NCI-H526 treated with DMSO at 0.1 percent for 48 hours (cell line): ENCODE data around the gene SKA2.
A peak's percentile ranks its signal among the peaks of the same experiment; 100 is the strongest.
"Not testable (repeated sequence)": the region's sequence is repeated elsewhere in the genome, so short reads cannot be mapped to it uniquely, and the experiment has no call there.

Experiments used
- DNase-seq: peaks from one replicate; lab custom pipeline; 2025; lab: John Stamatoyannopoulos, UW

SKA2 gene

DNA sequence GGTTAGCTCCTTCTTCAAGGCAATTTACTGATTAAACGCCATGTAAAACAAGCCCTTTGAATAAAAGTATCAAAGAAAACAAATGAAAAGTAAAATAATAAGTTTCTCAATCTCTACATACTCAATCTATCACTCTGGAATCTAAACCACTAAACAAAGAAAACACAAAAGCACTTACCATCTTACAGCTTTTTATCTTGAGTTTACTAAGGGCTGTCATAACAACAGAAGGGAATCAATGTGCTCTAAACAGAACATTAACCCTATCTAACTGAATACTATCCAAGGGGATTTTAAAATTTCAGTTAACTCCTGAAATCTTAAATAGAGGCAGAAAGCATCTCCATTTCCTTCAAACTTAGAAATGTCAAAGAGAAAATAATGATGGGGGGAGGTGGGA is 3.4 kb downstream of the SKA2 start:
- DNase-seq: no peak

DNA sequence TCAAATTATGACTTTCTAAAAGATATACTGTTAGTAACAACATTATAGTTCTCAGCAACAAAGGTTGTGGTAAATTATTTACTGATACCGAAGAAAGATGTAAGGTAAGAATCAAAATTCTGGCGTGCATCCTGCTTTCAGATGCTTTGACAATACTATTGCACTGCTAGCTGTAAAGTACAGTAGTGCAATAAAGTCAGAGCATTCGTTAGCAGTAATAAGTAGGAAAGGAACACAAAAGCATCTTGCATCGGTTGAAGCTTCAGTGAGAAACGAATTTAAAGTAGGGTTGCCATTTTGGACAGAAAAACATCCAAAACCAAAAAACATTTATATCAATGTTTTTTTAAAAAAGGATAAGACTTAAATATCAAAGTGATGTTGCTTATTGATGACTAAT is 4.0 kb downstream of the SKA2 start:
- no peak for DNase-seq

- DNase-seq: no peak
Observed at GRCh38 chr17:59149841-59150511, 5.0 kb downstream of the SKA2 start.

DNA sequence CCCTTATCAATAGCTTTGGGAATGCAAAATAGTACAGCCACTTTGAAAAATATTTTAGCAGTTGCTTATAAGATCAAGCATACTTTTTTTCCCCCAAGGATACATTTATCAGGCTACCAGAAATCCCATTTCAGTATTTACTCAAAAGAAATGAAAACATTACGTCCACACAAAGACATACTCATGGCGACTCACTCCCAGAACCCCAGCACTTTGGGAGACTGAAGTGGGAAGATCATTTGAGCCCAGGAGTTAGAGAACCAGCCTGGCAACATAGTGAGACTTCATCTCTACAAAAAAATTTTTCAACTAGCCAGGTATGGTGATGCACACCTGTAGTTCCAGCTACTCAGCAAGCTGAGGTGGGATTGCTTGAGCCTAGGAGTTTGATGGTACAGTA is 5.9 kb downstream of the SKA2 start:
- no peak for DNase-seq

DNA sequence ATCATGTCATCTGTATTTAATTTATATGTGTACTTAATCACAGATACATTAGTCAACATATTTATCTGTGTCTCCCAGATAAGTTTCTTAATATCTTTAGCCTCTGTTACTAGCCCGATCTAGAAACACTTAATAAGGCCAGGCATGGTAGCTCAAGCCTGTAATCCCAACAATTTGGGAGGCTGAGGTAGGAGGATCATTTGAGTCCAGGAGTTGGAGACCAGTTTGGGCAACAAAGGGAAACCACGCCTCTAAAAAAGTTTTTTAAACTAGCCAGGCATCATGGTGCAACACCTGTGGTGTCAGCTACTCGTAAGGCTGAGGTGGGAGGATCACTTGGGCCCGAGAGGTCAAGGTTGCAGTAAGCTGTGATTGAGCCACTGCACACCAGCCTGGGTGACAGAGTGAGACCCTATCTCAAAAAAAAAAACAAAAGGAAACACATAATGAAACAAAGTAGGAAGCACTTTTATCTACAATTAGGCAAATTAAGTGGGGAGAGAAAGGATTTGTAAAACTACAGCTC is 9.4 kb downstream of the SKA2 start:
- DNase-seq: no peak

DNA sequence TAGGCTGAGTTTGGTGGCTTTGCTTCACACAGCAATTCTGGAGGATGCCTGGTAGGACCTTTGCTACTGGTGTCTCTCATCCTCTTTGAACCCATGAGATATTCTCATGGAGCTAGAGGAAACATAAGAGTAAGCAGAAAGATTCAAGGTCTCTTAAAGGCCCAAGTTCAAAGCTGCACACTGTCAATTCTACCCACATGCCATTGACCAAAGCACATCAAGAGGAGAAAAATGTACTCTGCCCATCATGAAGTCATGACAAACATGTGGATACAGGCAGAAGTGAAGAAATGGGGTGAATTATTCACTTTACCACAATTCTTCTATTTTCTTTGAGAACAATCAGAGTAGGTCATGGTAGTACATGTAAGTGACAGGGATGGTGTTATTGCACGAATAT is 13.1 kb downstream of the SKA2 start:
- DNase-seq: no peak

GRCh38 chr17:59139939-59140338 is 15.0 kb downstream of the SKA2 start:
- DNase-seq: no peak

- not testable (repeated sequence) for DNase-seq
Observed at GRCh38 chr17:59138339-59138738, 16.6 kb downstream of the SKA2 start.

GRCh38 chr17:59131131-59131530 is 23.9 kb downstream of the SKA2 start:
- no peak for DNase-seq

DNA sequence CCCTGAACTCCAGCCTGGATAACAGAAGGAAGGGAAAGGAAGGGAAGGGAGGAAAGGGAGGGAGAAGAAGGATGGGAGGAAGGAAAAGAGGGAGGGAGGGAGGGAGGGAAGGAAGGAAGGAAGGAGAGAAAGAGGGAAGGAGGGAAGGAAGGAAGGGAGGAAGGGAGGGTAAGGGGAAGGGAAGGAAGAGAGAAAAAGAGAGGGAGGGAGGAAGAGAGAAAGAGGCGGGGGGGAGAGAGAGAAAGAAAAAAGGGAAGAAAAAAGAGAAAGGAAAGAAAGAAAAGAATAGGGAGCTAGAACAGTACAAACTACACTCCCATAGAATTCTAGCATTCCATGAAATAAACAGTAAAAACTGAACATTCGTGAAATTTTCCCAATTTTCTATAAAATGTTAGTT is 25.2 kb downstream of the SKA2 start:
- DNase-seq: no peak

DNA sequence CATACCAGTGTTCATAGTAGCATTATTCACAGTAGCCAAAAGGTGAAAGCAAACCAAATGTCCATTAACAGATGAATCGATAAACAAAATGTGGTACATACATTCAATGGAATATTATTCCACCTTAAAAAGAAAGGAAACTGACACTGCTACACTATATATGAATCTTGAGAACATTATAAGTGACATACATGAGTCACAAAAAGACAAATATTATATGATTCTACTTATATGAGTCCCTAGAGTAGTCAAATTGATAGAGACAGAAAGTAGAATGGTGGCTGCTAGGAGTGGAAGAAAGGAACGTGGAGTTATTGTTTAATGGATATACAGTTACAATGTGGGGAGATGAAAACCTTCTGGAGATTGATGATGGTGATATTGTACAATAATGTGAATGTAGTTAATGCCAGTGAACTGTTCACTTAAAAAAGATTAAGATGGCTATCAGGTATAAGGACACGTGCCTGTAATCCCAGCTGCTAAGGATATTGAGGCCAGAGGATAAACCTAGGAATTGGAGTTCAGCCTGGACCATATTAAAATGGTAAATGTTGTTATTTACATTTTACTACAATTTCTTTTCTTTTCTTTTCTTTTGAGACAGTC is 28.1 kb downstream of the SKA2 start:
- no peak for DNase-seq

- peak; percentile 66 for DNase-seq
Observed at GRCh38 chr17:59124665-59125064, 30.3 kb downstream of the SKA2 start.

DNA sequence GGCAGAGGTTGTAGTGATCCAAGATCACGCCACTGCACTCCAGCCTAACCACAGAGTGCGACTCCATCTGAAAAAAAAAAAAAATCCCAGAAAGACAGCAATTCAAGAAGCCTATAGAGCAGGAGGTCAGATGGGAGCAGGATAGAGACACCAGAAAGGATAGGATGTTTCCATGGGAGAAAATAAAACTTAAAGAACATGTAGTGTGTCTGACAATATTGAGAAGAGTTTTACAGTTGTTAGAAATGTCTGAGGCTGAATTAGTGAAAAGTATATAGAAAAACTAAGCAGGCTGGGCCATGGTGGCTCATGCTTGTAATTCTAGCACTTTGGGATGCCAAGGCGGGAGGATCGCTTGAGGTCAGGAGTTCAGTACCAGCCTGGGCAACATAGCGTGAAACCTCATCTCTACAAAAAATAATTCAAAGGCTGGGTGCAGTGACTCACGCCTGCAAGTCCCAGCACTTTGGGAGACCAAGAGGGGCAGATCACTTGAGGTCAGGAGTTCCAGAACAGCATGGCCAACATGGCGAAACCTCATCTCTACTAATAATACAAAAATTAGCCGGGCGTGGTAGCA is 33.0 kb downstream of the SKA2 start:
- no peak for DNase-seq

DNA sequence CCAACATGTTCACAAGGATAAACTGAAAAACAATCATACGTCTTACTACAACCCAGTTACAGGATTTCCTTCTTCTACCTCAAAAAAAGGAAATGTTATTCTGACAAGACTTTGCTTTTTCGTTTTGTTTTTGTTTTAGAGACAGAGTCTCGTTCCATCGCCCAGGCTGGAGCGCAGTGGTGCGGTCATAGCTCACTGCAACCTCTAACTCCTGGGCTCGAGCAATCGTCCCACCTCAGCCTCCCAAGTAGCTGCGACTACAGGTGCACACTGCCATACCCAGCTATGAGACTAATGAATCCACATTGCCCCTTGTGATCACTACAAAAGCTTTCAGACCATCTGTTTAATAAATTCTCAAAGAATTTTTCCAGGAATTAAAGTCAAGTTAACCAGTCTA is 39.5 kb downstream of the SKA2 start:
- no peak for DNase-seq

DNA sequence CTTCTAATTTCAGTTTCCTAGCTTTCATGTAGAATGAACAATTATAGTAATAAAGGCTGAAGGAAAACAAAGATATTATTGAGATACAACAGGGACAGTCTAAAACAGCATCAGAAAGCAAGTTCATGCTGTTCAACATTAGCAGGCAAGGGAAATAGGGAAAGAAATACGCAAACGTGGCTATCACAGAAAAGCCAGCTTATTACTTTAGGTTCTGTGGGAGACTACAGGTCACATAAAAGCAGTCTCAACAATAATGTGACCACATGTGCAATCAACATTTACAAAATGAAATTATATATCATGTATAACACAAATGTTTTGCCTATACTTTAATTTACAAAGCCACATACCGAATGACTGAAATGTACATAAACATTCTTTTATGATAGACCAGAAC is 43.4 kb downstream of the SKA2 start:
- no peak for DNase-seq

DNA sequence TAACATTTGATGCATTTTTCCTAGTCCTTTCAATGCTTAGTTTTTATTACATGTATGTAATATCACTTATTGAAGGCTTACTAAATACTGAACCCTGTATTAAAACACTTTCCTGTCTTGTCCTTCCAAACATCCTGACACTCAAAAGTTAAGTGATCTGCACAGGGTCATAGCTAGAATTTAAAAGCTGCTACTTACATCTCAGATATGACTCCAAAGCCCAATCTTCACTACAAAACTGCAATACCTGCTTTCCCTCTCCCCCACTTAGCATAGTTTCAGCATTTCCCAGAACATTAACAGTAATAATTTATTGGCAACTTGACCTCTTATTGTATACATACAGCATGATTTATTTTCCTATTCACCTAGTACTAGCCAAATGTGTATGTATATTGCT is 44.0 kb downstream of the SKA2 start:
- no peak for DNase-seq

DNA sequence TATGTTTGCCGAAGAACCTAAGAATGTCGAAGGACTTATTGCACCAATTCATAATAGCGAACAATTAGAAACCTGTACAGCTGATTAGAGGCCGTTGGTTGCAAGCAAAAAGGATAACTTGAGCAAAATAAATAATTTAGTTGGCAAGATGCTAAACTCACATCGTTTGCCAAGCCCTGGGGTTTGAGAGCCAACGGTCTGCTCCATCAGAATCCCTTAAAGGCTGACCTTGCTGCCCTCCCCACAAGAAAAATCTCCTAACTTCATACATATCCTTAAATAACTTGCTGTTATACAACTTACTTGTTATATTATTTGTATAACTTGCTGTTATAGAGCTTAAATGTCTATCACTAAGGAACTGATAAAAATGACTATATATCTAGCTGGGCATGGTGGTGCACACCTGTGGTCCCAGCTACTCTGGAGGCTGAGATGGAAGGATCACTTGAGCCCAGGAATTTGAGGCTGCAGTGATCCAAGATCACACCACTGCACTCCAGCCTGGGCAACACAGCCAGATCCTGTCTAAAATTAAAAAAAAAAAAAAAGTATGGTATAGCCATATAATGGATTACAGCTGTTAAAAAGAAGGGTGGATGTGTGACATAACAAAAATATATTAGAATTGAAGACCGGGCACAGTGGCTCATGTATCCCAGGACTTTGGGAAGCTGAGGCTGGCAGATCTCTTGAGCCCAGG is 46.4 kb downstream of the SKA2 start:
- DNase-seq: no peak

- no peak for DNase-seq
Observed at GRCh38 chr17:59107306-59107670, 47.7 kb downstream of the SKA2 start.

GRCh38 chr17:59106463-59107305 is 48.3 kb downstream of the SKA2 start, which contains the start of gene TRIM37:
Gene TRIM37, minus strand, starts transcription at chr17:59106880. Its CDS starts 419 bp downstream, at chr17:59106461.
- peak; percentile 98 for DNase-seq

GRCh38 chr17:59105852-59106462 is 49.0 kb downstream of the SKA2 start:
- peak; percentile 54 for DNase-seq

- no peak for DNase-seq
Observed at GRCh38 chr17:59101178-59101577, 53.8 kb downstream of the SKA2 start.
